A172 (cell line): ENCODE data around the gene ST6GALNAC4. TPM values are rescaled to one million over a fixed set of nuclear protein-coding genes. Genes with fewer than 3 reads are reported as not detected.

Source experiments
- DNase-seq: peaks from one replicate; pipeline ENCODE4 v3.0.0-alpha.2; 2015; ENCODE audit warnings: low spot score
- total RNA-seq: library from RNA; depleted of rRNA; stranded (reverse); fragments of >200 nt; shearing (Covaris generic); gene quantifications from 2 replicates; pipeline ENCODE4 v1.2.3, GENCODE V29; 2014

ST6GALNAC4 gene
- total RNA-seq, 1 experiment from 2014 or later: 38.3 TPM

DNA sequence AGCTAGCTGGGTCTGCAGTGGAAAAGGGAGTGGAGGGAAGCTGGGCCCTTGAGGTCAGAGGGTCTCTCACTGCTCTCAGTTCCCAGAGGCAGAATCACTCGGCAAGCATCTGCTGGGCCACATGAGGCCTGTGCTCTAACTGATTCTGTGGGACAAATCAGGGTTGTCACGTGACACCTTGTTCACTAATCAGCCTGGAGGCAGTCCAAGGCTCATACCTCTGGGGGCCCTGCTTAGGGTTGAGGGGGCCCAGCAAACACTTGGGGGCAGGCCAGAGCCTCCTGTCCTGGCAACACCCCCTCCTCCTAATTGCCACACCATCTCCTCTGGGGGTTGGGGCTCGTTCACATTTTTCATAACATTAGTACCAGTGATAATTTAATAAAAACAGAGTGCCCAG is 29.9 kb upstream of the ST6GALNAC4 start:
- no peak for DNase-seq

DNA sequence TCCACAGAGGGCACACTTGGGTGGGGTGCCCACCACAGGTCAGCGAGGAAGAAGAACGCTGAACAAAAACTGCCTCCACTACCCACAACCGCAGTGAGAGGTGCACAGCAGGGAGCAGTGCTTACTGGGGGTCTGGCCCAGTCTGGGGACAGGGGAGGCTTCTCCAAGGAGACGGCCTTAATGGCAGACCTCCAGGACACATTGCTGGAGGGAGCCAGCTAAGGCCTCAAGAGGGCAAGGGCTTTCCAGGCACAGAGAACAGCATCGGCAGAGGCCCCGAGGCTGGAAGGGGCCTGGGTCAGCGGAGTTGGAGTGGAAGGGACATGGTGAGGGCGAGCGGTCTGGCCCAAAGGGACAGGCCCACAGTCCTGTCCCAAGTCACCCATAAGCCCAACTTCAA is 29.1 kb upstream of the ST6GALNAC4 start:
- DNase-seq: no peak

DNA sequence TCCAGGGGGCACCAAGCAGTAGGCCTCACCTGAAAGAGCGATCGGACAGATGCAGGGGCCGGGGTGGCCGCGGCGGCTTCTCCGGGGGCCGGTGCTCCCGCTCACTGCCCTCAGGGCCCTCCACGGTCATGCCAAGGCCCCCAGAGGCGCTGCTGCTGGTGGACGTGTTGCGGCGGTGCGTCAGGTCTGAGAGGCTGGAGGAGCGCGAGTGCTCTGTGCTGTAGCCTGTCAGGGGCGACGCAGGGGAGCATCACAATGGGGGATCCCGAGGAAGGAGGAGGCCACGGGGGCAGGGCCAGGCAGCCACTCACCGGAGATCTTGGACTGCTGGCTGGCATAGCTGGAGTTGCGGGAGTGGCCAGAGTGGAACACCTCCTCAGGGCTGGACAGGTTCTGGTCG is 28.5 kb upstream of the ST6GALNAC4 start:
- DNase-seq: no peak

DNA sequence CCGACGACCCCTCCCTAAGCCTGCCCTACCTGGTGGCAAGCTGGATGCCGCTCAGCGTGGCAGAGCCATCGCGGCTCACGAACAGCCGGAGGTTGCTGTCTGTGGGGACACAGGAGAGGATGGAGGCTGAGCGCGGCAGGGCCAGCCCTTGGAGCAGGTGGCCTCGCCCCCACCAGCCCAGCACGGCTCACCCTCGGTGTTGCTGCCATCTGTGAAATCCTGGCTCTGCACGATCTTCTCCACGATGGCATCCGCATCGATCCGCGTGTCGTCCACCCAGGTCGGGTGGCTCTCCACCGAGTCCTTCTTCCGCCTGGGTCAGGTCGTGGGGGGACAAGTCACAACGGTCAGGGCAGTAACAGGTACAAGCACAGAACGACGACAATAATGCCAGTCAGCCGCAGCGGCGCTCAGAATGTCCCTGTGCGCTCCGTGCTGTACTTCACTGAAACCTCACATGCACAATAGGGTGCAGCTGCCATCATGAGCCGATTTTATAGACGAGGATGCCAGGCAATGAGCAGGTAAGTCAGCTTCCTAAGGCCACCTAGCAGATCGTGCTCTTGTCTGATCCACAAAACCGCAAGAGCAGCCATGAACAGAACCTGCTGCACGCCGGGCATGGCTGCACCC is 27.9 kb upstream of the ST6GALNAC4 start:
- DNase-seq: no peak

DNA sequence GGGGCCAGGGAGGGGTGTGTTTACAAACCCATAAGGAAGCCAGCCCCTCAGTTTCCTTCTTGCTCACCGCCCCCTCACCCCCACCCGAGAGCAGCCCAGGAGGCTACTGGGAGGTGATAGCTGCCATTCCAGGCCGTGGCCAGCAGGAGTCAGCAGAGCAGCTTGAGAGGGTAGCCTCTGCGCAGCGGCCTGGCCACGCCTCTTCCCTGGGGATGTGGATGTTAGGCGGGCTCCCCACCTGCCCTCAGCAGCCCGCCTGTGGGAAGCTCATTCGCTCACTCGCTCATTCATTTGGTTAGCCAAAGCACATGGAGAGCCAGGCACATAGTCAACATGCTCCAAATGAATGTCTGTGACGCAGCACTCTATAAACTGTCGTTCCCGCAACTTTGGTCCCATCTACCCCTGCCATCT is 26.9 kb upstream of the ST6GALNAC4 start:
- peak; percentile 87 for DNase-seq

DNA sequence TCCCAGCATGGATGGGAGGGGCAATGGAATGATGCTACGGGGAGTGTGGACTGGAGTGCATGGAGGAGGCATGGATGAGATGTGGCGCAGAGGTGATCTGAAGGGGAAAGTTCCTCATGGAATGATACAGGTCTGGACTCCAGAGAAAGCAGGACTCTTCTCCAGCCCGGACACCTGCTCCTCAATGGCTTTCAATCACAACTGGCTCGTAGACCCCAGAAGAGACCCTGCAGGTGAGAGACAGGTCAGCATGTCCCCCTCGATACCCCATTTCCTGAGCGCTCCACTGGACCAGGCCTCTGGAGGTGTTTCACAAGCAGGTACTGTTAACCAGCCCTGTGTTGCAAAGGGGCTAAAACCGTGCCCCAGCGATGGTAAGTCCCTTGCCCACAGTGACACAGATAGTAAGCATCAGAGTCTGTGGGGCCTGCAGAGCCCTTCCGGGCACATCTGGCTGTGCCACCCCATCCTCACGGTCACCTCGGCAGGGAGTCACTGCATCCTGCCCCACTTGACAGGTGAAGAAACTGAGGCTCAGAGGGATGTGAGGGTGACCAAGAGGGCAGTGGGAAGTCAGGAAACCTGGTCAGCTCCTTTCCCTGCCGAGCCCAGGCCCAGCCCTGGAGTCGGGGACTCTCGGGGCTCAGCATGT is 26.3 kb upstream of the ST6GALNAC4 start:
- DNase-seq: no peak

DNA sequence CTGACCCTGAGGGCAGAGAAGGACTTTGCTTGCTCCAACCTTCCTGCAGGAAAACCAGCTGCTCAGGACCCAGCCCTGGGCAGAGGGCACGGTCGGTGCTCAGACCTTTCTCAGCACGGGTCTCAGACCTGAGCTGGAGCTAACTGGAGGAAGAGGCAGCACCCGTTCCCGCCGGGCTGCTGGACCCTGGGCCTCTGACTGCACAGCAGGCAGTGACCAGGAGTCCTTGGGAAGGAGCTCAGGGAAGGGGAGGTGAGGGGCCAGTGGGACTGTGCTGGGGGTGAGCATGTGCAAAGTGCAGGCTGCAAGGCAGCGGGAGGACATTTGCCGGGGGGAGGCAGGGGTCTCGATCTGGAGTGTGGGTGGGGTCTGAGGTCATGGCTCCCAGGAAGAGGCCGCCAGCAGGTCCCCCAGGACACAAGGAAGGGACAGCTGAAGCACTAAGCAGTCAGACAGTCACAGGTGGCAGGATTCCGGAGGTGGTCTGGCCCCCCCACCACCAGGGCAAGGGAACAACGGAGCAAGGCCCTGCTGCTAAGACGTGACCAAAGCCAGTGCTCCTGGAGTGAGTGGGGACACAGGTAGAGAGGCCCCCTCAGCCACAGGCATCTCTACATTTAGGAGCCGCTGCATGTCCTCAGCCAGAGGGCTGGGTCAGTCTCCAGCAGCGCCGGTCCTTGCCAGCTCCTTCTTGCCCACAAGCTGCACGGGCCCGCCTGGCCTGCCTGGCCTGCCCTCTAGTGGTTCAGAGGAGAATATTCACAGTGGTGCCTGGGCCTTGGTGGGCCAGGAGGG is 25.6 kb upstream of the ST6GALNAC4 start:
- DNase-seq: peak; percentile 52

DNA sequence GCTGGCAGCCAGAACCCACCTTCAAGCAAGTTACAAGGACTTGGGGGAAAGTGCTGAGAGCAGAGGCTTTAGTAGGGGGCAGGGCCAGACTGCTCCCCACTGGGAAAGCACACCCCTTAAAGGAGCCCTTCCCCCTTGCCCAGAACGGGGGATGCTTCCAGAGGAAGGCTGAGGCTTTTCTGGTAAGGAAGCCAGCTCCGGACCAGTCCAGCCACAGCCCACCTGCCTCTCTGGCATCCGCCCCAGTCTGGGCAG is 25.0 kb upstream of the ST6GALNAC4 start:
- DNase-seq: no peak

DNA sequence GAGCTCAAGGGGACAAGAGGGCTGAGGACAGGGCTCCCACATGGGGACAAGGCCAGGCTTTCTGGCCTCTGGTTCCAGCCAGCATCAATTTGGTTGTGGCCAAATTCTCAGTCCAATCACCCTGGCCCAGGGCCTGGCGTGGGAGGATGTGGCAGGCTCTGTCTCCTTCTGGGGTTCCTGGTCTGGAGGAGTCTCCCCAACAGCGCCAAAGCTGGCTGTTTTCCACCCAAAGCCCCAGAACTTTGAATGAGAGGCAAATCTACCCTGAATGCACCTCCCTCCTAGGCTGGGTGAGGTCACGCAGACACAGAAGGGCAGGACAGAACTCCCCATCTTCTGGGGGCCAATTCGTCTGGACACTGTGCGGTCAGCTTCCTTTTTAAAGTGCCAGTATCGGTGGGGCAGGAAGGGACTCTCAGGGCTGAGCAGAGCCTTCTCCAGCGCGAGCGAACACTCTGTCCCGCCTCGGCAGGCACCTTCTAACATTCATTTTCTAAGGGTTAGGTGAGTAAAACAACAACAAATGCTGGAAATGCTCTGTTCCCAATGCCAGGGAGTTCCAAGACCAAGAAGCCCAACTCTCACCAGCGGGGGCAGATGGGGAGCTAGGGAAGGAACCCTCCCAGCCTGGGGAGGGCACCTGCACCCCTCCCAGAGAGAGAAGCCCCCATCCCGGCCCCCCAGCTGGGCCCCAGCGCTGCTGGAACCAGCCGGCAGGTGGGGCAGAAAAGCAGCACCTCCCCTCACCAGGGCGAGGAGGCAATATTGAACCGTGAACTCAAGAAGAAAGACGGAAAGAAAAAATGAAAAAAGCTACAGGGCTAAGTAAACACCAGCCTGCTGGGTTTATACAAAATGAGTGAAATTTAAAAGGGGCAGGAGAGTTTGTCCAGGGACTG is 24.5 kb upstream of the ST6GALNAC4 start:
- DNase-seq: no peak

DNA sequence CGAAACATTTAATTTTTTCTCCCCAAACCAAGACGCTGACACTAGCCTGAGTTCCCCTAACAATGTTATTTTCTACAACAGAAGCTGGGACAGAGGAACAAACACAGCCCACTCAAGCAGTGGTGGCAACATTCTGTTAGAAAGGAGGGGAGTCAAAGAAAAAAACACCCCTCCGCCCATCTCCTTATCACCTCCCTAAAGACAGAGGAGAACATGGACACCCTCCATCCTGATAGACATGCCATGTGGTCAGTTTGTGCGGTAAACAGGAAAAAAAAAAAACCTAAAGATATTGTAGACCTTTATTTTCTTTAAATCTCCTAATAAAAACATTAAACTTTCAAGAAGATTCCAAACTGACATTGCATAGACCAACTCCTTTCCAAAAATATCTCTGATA is 23.8 kb upstream of the ST6GALNAC4 start:
- DNase-seq: no peak

DNA sequence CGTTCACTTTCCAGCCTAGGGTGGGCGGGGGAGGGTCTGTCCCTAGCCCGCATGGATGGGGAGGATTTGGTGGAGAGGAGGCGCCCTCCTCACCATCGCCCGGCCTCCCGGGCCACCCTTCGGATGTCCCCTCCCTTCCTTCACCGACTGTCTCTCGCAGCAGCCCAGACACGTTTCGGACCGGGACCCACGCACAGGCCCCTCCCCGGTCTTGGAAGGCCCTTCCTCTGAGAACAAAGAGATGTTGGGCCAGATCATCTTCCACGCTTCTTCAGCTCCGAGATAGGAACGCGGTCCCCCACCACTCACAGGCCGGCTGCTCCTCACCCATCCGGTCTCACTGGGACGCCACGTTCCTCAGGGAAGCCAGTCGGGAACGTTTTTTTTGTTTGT is 21.5 kb upstream of the ST6GALNAC4 start:
- no peak for DNase-seq

DNA sequence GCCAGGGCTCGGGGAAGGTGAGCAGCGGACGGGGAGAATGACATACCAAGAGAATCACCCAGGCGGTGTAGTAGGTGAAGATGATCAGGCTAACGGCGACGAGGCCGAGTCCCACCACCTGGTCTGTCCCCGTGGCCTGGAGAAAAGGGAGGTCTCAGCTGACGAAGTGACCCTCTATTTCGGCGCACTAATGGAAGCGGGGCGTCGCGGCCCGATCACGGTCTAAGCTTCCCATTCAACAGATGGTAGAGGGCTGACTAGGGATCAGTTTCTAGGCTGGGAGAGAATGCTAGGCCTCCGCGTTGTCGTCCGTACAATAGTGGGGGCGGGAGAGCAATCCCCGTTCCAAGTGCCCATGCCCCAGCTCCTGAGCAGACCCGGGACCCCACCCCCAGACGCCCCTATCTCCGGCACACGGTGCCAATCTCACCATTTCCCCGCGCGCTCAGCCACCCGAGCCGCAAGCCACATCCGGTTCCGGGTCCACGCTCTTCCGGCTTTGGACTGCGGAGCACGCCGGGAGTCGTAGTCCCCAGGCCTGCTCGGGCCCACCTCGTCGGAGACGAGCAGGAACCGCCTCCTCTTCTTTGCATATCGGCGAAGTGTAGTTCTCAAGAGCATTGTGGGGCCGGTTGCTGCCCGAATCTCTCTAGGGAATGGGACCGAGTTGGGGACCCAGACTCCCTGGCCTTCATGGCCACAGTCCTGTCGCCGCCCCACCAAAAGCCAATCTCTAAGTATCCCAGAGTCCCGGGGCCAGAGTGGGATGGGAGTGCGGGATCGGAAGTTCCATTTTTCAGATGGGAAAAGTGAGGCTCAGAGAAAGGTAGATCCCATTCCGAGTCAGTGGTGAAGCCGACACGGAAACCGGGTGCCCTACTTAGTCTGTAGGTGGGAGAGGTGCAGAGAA is 20.8 kb upstream of the ST6GALNAC4 start, which contains the start of gene DPM2:
Gene DPM2 (minus strand): TSS at position 467 of the 910 bp plus-strand sequence. CDS start 34 bp downstream, at position 433.
- DNase-seq: peak; percentile 85

DNA sequence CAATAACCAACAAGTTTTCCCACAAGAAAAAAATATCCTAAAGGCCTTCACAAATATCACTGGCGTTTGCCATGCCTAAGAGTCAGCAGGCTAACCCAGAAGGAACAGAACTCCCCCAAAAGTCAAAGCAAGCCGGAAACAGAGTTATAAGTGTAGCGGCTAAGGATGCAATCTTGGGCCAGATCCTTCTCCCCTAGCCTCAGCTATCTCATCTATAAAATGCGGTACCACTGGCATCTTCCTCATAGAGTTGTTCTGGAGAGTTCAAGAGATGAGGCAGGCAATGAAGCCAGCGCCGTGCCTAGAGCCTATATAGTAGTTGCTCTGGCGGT is 20.2 kb upstream of the ST6GALNAC4 start:
- no peak for DNase-seq

DNA sequence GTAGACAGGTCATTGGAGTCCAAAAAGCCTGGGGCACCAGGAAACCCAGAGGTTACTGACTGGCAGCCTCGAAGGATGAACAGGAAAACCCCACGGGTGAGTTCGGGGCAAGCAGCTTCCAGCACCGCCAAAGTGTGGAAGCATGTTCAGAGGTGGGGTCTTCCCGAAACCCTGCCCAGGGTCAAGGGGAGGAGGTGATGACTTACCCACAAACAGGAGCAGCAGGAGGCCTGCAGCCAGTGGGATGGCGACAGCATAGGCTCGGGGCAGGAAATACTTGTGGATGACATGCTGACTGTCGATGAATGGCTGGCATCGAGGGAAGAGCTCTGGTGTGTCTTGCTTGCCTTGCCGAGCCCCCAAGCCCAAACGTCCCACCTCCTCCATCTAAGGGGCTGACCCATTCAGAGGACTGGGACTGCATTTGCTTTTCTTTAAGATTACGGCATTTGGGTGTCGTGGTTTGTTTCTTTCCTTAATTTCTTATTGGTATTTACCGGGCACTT is 19.6 kb upstream of the ST6GALNAC4 start:
- no peak for DNase-seq

DNA sequence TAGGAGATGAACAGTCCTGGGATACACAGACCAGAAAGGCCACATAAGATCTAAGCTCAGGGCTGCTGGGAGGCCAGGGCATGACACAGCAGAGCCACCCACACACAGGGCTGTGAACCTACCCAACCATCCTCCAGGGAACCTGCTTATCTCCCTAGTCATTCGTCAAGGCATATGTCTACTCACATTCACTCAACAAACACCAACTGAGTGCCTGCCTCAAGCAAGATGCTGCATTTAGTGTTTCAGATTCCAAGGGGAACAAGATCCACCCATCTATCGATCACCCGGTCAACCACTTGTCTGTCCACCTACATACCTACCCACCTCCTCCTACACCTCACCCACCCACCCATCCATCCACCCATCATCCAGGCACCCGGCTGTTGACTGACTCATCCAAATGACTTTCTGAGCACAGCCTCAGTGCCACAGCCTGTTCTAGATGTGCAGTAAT is 19.0 kb upstream of the ST6GALNAC4 start:
- no peak for DNase-seq

DNA sequence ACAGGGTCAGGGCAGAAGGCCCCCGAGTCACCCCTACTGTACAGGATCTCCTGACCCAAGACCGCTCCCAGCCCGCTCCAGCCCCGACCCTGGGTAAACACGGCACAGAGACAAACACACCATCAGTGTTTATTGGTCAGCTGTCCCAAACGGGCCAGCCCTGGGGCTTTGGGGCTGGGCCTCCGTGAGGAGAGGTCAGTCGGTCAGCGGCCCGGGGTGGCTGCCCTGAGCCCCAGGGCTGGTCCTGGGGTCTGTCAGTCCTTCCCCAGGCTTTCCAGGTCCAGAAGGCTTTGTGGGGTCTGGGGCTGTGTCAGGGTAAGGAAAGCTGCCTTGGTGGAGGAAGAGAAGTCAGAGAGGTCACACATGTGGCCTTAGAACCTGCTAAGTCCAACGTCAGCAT is 18.1 kb upstream of the ST6GALNAC4 start:
- no peak for DNase-seq

DNA sequence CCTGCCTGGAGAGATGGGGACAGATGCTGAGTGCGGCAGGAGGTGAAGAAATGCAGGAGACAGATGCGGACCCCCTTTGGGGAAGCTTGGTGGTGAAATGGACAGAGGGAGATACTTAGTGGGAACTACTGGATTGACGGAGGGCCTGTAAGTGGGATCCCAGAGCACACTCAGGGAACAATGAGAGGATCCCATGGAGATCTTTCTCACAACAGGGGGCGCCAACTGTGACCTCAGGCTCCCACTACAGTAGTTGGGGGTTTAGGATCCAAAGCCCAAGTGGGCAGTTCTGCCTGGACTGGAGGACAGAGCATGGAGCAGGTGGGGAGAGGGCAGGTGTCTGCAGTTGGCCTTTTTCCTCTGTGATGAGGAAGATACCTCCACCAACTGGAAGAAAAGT is 17.4 kb upstream of the ST6GALNAC4 start:
- no peak for DNase-seq

DNA sequence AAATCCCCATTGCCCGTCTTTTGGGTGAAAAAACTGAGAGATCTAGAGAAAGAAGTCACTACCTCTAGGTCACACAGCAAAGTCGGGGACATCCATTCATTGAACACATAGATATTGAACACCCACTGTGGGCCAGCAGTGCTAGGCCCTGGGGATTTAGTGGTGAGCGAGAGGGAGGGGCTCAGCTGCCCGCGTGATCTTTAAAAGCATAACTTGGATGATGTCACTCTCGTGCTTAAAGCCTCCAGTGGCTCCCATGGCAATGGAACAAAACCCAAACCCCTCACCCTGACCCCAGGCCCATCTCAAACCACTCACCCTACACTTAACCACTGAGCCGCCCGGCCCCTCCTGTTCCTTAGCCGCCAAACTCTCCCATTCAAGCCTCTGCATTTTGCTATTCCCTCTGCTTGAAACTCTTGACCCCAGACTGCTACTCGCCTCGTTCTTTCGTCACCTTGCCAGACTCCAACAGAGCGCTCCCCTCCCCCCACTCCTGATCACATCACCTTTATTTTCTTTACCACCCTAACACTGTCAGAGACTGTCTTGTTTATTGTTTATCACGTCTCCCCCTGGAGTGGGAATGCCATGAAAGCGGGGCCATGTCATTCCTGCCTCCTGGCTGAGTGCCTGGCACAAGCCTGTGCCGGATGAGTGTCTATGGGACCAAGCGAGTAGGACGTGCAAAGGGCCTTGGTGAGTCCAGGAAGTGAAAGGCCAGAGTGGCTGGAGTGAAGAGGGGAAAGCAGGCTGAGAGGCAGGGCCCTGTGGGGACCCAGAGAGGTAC is 14.4 kb upstream of the ST6GALNAC4 start:
- DNase-seq: peak; percentile 80

DNA sequence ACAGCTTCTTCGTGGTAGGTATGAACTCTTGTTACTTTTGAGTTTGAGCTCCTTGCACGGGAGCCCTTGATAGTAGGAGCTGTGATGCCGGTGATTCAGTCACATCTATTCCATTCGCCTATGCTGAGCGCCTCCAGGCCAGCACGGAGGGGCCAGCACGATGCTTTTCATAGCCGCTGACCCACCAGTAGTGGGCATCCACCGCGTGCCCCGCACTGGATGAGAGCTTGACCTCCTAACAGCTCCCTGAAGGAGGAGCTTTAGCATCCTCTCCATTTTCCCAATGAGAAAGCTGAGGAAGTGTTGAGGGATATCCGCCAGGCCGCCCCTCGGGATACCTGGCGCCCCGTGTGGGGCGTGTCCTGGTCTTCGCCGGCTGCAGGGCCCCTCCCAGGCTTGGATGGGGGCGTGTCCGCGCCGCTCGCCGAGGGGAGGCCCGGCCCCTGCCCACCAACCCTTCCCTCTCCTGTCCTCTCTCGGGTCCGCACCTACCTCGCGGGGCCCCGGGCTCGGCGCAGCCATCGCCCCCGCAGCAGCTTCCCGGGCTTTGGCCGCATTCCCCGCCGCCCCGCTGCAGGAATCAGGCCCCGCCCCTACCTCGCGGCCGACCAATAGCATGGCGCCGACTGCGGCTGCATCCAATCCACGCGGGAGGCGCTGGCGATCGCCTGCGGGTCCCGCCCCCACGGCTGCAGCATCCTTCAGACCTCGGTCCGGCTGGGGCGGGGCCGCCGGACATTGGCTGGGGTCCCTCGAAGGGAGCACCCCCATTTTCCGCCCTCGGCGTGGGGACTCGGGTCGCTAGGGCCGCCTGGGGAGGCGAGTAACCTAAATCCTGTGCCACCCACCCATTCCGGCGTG is 13.6 kb upstream of the ST6GALNAC4 start, which contains the start of gene PIP5KL1:
Gene PIP5KL1 (minus strand): TSS at position 547 of the 861 bp plus-strand sequence. CDS start 25 bp downstream, at position 522.
- peak; percentile 90 for DNase-seq
